ENCODE data around the gene HOXA13. TPM values are rescaled to one million over a fixed set of nuclear protein-coding genes. Genes with fewer than 3 reads are reported as not detected.

Gene HOXA13
- total RNA-seq, 4 donors from 2014 or later, result 0.63 to 1.5 (median 0.72) TPM

DNA sequence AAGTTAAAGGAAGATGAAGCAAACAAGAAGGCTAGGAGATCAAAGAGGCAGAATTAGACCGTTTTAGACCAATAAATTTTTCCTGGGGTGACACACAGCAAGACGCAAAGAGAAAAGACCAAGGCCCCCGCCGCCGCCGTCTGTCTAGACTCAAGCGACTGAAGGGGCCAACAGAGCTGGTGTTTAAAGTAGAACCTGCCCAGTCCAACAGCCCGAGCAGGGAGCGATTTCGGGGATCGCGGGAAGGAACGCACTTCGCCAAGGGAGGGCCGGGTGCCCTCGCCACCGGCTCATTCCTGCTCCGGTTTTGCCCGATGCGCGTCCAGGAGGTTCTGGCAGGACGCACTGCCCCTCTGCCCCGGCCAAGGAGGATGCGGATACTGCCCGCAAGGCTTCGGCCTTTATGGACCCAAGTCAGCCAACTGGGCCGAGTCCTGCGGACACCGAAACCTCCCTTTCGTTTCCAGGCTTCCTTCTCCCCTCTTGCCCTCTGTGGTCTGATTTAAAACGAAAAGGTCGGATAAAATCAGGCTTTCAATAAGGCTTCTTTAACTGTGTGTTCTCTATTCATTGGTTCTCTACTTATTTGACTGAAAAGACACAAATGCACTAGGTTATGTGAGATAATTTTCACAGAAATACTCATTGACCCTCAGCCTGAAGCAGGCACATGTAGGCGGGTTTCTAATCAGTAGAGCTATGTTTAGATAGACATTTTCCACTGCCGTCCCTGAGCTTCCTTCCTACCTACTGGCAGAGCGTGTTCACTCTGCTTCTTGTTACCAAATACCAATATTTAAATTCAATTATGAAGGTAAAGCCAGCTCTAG is 41.2 kb downstream of the HOXA13 start:
- Histone ChIP-seq H3K4me1 (peaks cover 0 to 67% (median 21%) of the 10 kb centered on the region in 4 donors), H3K27ac (peak overlapping the region in 1 of 4 donors; percentile 22), H3K36me3 (no peaks in the 10 kb centered on the region), H3K9me3 (no peaks in the 10 kb centered on the region), H3K27me3 (peaks cover 0 to 91% of the 10 kb centered on the region in 2 donors), H3K4me3 (no peak overlapping the region)
- TF ChIP-seq POLR2A (IDR thresholded peaks at IDR 0.05) (no peak), EP300 (IDR thresholded peaks at IDR 0.05) (no peak)
- TF ChIP-seq, protein P1, sequence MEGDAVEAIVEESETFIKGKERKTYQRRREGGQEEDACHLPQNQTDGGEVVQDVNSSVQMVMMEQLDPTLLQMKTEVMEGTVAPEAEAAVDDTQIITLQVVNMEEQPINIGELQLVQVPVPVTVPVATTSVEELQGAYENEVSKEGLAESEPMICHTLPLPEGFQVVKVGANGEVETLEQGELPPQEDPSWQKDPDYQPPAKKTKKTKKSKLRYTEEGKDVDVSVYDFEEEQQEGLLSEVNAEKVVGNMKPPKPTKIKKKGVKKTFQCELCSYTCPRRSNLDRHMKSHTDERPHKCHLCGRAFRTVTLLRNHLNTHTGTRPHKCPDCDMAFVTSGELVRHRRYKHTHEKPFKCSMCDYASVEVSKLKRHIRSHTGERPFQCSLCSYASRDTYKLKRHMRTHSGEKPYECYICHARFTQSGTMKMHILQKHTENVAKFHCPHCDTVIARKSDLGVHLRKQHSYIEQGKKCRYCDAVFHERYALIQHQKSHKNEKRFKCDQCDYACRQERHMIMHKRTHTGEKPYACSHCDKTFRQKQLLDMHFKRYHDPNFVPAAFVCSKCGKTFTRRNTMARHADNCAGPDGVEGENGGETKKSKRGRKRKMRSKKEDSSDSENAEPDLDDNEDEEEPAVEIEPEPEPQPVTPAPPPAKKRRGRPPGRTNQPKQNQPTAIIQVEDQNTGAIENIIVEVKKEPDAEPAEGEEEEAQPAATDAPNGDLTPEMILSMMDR (IDR thresholded peaks at IDR 0.05), result no peak
- DNase-seq (ENCODE audit: low spot score in 2 of 2), result peak in 1 of 2 donors; percentile 11
- 74 to 87% methylated on average over 35 of the region's 35 CpGs for WGBS, 2 donors

DNA sequence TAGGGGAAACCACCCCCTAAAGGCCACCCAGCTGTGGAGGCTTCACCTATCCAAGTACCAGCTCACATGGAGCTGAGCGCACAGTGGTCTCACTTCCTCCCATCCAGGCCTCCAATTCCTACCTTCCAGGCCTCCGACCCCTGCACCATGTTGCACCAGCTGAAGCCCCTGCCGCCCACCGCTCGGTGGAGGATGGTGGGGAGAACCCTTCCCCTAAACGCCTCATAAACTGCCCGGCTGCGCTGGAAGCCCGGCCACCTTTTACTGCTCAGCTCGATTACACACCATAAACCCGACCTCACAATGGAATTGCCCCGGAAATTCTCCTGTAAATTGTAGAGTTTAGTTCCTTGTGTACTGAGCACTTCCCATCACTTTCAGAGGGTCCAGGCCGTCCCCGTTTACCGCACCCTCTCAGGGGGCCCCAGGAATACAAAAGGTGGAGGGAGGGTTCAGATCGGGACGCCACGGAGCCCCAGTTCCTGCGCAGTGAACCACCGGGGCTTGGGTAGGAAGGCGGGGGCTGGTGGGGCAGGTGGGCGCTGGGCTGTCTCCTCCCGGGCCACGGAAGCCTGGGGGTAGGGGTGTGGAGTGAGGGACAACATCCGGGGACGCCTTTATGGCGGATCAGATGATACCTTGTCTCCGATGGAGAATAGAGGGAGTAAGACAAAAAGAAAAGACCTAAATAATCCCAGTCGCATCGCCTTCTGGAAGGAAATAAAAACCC is 42.0 kb downstream of the HOXA13 start:
- peak in 1 of 2 donors; percentile 5 for DNase-seq (ENCODE audit: low spot score in 2 of 2)
- WGBS, 2 donors, result 64 to 79% methylated on average over 30 of the region's 30 CpGs
- Histone ChIP-seq H3K27me3 (peaks cover 0 to 91% of the 10 kb centered on the region in 2 donors), H3K36me3 (no peaks in the 10 kb centered on the region), H3K27ac (peak overlapping the region in 1 of 4 donors; percentile 81), H3K4me1 (peaks cover 0 to 69% (median 22%) of the 10 kb centered on the region in 4 donors), H3K9me3 (no peaks in the 10 kb centered on the region), H3K4me3 (no peak overlapping the region)
- TF ChIP-seq EP300 (IDR thresholded peaks at IDR 0.05), result no peak
- TF ChIP-seq, protein P1 (IDR thresholded peaks at IDR 0.05), result no peak
- no peak for TF ChIP-seq POLR2A (IDR thresholded peaks at IDR 0.05)

DNA sequence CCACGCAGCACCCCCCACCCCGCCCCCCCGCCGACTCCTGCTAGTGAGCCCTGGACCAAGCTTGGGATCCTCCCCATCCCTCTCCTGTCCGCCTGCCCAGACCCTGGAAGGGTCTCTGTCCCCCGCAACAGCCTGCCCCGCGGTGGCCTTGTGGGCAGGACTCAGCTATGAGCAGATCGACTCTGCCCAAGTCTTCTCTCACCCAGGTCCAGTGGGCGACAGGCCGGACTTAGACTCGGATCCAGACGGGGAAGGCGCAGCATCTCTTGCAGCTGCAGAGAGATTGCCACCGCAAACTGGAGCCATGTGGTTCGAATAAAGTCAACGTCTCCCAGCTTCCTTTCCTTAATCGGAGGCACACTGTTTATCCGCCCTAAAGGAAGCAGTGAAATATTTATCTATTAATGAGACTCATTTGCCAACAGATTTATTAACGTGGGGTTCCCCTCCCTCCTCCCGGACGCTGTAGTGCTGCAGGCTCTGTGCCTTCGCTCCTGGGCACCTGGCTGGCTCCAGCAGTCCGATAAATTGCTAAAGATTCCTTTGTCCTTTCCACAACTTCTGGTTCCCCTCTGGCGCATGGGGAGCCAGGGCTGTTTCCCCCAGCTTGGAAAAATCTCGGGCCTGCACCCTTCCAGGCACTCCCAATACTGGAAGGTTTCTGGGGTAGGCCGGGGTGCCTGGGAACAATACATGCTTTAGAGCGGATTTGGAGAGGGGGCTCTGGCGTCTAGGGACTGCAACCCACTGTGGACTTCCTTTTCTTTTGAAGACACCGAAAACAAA is 42.8 kb downstream of the HOXA13 start:
- Histone ChIP-seq H3K27me3 (peaks cover 0 to 96% of the 10 kb centered on the region in 2 donors), H3K36me3 (no peaks in the 10 kb centered on the region), H3K9me3 (no peaks in the 10 kb centered on the region), H3K4me1 (peaks cover 0 to 69% (median 23%) of the 10 kb centered on the region in 4 donors), H3K4me3 (peak overlapping the region; percentile 52 to 71 (median 60)), H3K27ac (peak overlapping the region; percentile 54 to 88 (median 82))
- WGBS, 2 donors, result 35 to 44% methylated on average over 24 to 28 of the region's 30 CpGs
- no peak for DNase-seq (ENCODE audit: low spot score in 2 of 2)
- TF ChIP-seq EP300 (IDR thresholded peaks at IDR 0.05) (no peak), POLR2A (IDR thresholded peaks at IDR 0.05) (no peak)
- TF ChIP-seq, protein P1 (IDR thresholded peaks at IDR 0.05), result no peak

GRCh38 chr7:27156508-27156898 is 43.4 kb downstream of the HOXA13 start, which contains the start of gene HOXA7:
HOXA7 (minus strand) TSS chr7:27156675; CDS start chr7:27156545, 130 bp downstream.
- Histone ChIP-seq H3K9me3 (no peaks in the 10 kb centered on the region), H3K4me3 (peak within 1 kb of the TSS; percentile 52 to 71 (median 60)), H3K27me3 (peaks cover 0 to 96% of the 10 kb centered on the region in 2 donors), H3K27ac (peak within 1 kb of the TSS; percentile 54 to 88 (median 82)), H3K36me3 (no peaks in the 10 kb centered on the region), H3K4me1 (peaks cover 0 to 66% (median 23%) of the 10 kb centered on the region in 4 donors)
- TF ChIP-seq POLR2A (IDR thresholded peaks at IDR 0.05) (peak in 1 of 2 donors; percentile 25), EP300 (IDR thresholded peaks at IDR 0.05) (peak in 1 of 2 donors; percentile 40)
- TF ChIP-seq, protein P1 (IDR thresholded peaks at IDR 0.05), result peak in 1 of 5 experiments; percentile 12
- 2% methylated on average over 15 to 33 of the region's 33 CpGs for WGBS, 2 donors
- DNase-seq (ENCODE audit: low spot score in 2 of 2), result peak; percentile 79 to 80

Measured in tibial nerve (tissue), 4 donors.